ENCODE measurements around the gene OR1K1.

- no peak for TF ChIP-seq CTCF (IDR thresholded peaks at IDR 0.05)
- TF ChIP-seq POLR2A (IDR thresholded peaks at IDR 0.05) = no peak
- TF ChIP-seq POLR2AphosphoS5 (IDR thresholded peaks at IDR 0.05) = no peak
These were observed 46.5 kb downstream of the OR1K1 start for GRCh38 chr9:122846371-122846940.

Data from breast epithelium (tissue), 3 donors.